ENCODE data around the gene SKA3.
A peak's percentile ranks its signal among the peaks of the same experiment; 100 is the strongest.

The SKA3 gene

DNA sequence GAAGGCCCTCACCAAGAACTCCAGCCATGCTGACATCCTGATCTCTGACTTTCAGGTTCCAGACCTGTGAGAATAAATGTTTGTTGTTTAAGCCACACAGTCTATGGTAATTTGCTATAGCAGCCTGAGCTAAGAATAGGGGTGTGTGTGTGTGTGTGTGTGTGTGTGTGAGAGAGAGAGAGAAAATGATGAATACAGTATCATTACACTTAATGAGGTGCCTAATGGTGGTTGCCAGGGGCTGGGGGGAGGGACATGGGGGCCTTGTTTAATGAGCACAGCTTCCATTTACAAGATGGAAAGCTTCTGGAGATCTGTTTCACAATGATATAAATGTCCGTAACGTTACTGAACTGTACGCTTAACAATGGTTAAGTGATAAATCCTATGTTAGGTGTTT is 61.1 kb downstream of the SKA3 start:
- no peak for TF ChIP-seq EZH2phosphoT487 (IDR thresholded peaks at IDR 0.05; ENCODE audit: borderline replicate concordance)
- TF ChIP-seq, protein P1, sequence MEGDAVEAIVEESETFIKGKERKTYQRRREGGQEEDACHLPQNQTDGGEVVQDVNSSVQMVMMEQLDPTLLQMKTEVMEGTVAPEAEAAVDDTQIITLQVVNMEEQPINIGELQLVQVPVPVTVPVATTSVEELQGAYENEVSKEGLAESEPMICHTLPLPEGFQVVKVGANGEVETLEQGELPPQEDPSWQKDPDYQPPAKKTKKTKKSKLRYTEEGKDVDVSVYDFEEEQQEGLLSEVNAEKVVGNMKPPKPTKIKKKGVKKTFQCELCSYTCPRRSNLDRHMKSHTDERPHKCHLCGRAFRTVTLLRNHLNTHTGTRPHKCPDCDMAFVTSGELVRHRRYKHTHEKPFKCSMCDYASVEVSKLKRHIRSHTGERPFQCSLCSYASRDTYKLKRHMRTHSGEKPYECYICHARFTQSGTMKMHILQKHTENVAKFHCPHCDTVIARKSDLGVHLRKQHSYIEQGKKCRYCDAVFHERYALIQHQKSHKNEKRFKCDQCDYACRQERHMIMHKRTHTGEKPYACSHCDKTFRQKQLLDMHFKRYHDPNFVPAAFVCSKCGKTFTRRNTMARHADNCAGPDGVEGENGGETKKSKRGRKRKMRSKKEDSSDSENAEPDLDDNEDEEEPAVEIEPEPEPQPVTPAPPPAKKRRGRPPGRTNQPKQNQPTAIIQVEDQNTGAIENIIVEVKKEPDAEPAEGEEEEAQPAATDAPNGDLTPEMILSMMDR (conservative IDR thresholded peaks at IDR 0.05; ENCODE audit: low read length) = no peak
- Histone ChIP-seq H2AFZ (ENCODE audit: low read length) (no peak overlapping the region), H3K4me3 (ENCODE audit: low read length, poor library complexity, severe bottlenecking) (no peak overlapping the region)

DNA sequence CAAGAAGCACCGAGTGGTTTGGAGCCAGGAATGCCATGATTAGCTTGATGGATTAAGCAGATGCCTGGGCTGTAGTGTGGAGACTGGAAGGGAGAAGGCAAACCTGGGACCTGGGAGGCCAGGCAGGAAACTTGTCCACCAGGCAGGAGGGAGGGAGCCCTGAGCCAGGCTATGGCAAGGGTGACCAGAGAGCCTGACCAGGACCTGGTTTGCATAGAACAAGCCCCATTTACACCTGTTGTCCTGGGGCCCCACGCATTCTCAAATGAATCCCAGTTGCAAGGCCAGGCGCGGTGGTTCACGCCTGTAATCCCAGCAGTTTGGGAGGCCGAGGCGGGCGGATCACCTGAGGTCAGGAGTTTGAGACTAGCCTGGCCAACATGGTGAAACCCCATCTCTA is 64.8 kb downstream of the SKA3 start:
- H3F3A ChIP-seq (ENCODE audit: low read depth) = no peaks in the 10 kb centered on the region
- no peaks in the 10 kb centered on the region for H3K4me1 ChIP-seq (ENCODE audit: insufficient read depth, low read length, poor library complexity, severe bottlenecking)
- H3K4me2 ChIP-seq (ENCODE audit: low read depth, low read length, poor library complexity, severe bottlenecking) = no peak overlapping the region
- H3K9me3 ChIP-seq (ENCODE audit: insufficient read depth, low read depth, low read length) = no peaks in the 10 kb centered on the region
- H3K4me3 ChIP-seq (ENCODE audit: low read length, poor library complexity, severe bottlenecking) = no peak overlapping the region
- H3K27me3 ChIP-seq (ENCODE audit: insufficient read depth, low read length, poor library complexity, severe bottlenecking) = no peaks in the 10 kb centered on the region
- H2AFZ ChIP-seq (ENCODE audit: low read length) = no peak overlapping the region; the same call in 1 of the 2 replicates
- H4K20me1 ChIP-seq (ENCODE audit: insufficient read depth, low read length, poor library complexity, severe bottlenecking) = no peaks in the 10 kb centered on the region
- no peaks in the 10 kb centered on the region for H3K79me2 ChIP-seq (ENCODE audit: insufficient read depth, low read length)
- H3K9me2 ChIP-seq (replicated peaks; ENCODE audit: low read depth, low read length) = no peaks in the 10 kb centered on the region
- no peak overlapping the region for H3K9ac ChIP-seq (ENCODE audit: low read depth, low read length, poor library complexity, severe bottlenecking)
- TF ChIP-seq, protein P1 (conservative IDR thresholded peaks at IDR 0.05; ENCODE audit: low read length) = no peak
- no peak for TF ChIP-seq EZH2phosphoT487 (IDR thresholded peaks at IDR 0.05; ENCODE audit: borderline replicate concordance)
- H3K36me3 ChIP-seq (ENCODE audit: insufficient read depth, low read length) = no peaks in the 10 kb centered on the region

More for the DNA sequence above, 61.1 kb downstream of the SKA3 start:
- Histone ChIP-seq H3K27me3 (ENCODE audit: insufficient read depth, low read length, poor library complexity, severe bottlenecking) (no peaks in the 10 kb centered on the region), H3F3A (ENCODE audit: low read depth) (no peaks in the 10 kb centered on the region), H3K9me2 (replicated peaks; ENCODE audit: low read depth, low read length) (no peaks in the 10 kb centered on the region), H3K9me3 (ENCODE audit: insufficient read depth, low read depth, low read length) (no peaks in the 10 kb centered on the region), H3K9ac (ENCODE audit: low read depth, low read length, poor library complexity, severe bottlenecking) (no peak overlapping the region), H3K4me1 (ENCODE audit: insufficient read depth, low read length, poor library complexity, severe bottlenecking) (no peaks in the 10 kb centered on the region), H3K4me2 (ENCODE audit: low read depth, low read length, poor library complexity, severe bottlenecking) (no peak overlapping the region), H4K20me1 (ENCODE audit: insufficient read depth, low read length, poor library complexity, severe bottlenecking) (no peaks in the 10 kb centered on the region), H3K36me3 (ENCODE audit: insufficient read depth, low read length) (no peaks in the 10 kb centered on the region), H3K79me2 (ENCODE audit: insufficient read depth, low read length) (no peaks in the 10 kb centered on the region)

DNA sequence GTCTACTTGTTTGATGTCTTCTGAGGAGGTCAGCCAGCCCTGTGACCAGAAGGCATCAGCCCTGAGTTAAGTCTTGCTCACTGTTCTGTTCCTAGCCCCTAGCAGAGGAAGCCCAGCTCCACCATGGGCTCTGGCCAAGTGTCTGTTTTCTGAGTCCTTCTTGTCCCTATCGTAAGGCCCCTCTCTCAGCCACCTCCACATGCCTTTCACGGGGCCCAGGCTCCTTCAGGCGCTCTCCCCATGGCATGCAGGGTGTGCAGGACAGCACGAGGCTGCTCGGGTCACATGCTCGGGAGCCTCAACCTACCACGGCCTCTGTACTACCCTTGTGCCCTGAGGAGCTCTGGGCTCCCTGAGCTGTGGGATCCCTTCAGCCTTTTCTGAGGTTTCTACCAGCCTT is 67.2 kb downstream of the SKA3 start:
- Histone ChIP-seq H3K27me3 (ENCODE audit: insufficient read depth, low read length, poor library complexity, severe bottlenecking) (no peaks in the 10 kb centered on the region), H3K4me3 (ENCODE audit: low read length, poor library complexity, severe bottlenecking) (no peak overlapping the region), H2AFZ (ENCODE audit: low read length) (0 out of 2 replicates have a peak overlapping the region, but pooled peaks have one; percentile 19), H3K9me2 (replicated peaks; ENCODE audit: low read depth, low read length) (no peaks in the 10 kb centered on the region), H3K9me3 (ENCODE audit: insufficient read depth, low read depth, low read length) (no peaks in the 10 kb centered on the region), H3K4me2 (ENCODE audit: low read depth, low read length, poor library complexity, severe bottlenecking) (no peak overlapping the region), H3F3A (ENCODE audit: low read depth) (no peaks in the 10 kb centered on the region), H3K36me3 (ENCODE audit: insufficient read depth, low read length) (no peaks in the 10 kb centered on the region), H3K4me1 (ENCODE audit: insufficient read depth, low read length, poor library complexity, severe bottlenecking) (no peaks in the 10 kb centered on the region), H3K9ac (ENCODE audit: low read depth, low read length, poor library complexity, severe bottlenecking) (no peak overlapping the region), H3K79me2 (ENCODE audit: insufficient read depth, low read length) (no peaks in the 10 kb centered on the region), H4K20me1 (ENCODE audit: insufficient read depth, low read length, poor library complexity, severe bottlenecking) (no peaks in the 10 kb centered on the region)
- TF ChIP-seq, protein P1 (conservative IDR thresholded peaks at IDR 0.05; ENCODE audit: low read length) = no peak
- no peak for TF ChIP-seq EZH2phosphoT487 (IDR thresholded peaks at IDR 0.05; ENCODE audit: borderline replicate concordance)
